ENCODE data around the gene ZMYM5.
"Not testable (repeated sequence)": the region's sequence is repeated elsewhere in the genome, so short reads cannot be mapped to it uniquely, and the experiment has no call there.

Gene ZMYM5

GRCh38 chr13:19863323-19864023, at the start of gene ZMYM5:
Gene ZMYM5 (minus strand): TSS chr13:19863649. CDS start chr13:19852180, 11,469 bp downstream.
- DNase-seq: peak; percentile 98

- no peak for DNase-seq
Observed at GRCh38 chr13:19910336-19911072, 47.1 kb upstream of the ZMYM5 start.

DNA sequence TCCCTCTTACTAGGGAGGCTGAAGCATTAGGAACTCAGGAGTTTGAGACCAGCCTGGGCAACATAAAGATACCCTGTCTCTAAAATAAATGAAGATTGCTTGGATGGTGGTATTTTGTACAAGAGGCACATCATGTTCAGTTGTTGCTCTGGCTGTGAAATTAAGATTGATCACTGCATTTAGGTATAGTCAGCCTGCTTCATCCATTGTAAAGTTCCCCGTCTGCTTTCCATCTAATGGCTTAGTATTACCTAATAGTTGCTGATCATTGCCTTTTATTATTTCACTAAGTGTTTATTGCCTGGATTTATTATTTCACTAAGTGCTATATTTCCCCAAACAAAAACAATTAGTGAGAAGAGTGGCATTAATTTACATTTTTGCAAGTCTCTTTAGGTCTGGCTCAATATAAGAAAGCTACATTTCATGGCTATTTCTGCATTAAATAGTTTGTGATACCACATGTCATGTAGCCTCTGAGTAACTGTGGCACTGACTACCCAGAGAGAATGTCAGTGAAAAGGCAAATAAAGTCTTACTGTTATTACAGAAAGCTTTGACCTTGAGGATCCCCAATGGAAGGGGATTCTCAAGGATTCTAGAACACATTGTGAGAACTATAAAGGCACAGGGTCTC, 45.0 kb upstream of the ZMYM5 start:
- DNase-seq: no peak

GRCh38 chr13:19905487-19906195, 42.2 kb upstream of the ZMYM5 start:
- not testable (repeated sequence) for DNase-seq

GRCh38 chr13:19890030-19890429, 26.6 kb upstream of the ZMYM5 start:
- no peak for DNase-seq

- DNase-seq: peak; percentile 5
Observed at GRCh38 chr13:19888799-19889198, 25.4 kb upstream of the ZMYM5 start.

- DNase-seq: no peak
Observed at GRCh38 chr13:19882231-19882630, 18.8 kb upstream of the ZMYM5 start.

GRCh38 chr13:19881641-19882040, 18.2 kb upstream of the ZMYM5 start:
- DNase-seq: no peak

DNA sequence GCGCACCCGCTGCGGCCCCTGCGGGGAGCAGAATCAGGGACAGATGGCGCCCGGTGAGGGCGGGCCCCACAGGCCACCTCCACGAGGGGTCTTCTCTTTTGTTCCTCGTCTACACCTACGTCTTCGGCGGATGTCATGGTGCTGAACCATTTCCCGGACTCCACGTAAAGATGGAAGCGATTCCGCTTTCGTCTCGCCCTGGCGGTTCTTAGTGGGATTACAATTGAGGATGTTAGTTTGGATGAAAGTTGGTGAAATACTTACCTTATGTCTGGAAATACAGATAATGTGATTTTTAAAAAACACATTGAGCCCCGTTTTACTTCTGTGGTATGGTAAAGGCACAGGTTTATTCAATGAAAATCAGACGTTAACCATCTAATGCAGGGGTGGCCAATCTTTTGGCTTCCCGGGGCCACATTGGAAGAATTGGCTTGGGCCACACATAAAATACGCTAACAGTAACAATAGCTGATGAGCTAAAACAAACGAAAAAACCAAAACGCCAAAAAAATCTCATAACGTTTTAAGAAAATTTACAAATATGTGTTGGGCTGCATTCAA, 1.4 kb upstream of the ZMYM5 start:
- DNase-seq: peak; percentile 72

DNA sequence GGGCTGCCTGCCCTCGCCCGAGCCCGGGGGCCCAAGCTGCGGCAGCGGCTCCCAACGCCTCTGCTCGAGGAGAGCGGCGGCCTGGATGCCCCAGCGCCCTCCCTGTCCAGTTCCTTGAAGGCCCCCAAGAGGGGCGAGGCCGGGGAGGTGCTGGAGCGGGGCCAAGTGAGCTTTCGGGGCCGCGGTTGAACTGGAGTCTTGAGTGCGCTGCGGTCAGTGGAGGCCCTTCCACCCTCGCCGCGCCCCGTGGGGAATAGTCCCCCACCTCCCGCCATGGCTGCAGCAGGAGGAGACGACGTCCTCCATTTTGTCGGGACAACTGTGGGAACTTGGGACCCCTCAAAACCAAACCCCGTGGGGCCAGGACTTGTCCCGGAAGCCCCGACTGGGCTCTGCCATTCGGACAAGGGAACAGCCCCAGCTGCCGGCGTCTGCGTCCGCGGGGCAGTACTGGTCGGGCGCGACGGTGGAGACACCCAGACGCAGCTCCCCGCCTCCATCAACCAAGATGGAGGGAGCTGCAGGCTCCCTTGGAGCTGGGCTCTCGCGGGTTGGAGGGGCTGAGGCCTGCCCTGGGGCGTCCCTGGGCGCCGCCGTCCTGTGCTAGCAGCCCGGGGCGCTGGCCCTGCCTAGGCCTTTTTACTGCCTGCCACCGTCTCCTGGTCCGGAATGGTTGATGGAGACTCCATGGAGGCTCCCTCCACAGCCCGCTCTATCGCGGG, 736 bp upstream of the ZMYM5 start:
- DNase-seq: peak; percentile 78

DNA sequence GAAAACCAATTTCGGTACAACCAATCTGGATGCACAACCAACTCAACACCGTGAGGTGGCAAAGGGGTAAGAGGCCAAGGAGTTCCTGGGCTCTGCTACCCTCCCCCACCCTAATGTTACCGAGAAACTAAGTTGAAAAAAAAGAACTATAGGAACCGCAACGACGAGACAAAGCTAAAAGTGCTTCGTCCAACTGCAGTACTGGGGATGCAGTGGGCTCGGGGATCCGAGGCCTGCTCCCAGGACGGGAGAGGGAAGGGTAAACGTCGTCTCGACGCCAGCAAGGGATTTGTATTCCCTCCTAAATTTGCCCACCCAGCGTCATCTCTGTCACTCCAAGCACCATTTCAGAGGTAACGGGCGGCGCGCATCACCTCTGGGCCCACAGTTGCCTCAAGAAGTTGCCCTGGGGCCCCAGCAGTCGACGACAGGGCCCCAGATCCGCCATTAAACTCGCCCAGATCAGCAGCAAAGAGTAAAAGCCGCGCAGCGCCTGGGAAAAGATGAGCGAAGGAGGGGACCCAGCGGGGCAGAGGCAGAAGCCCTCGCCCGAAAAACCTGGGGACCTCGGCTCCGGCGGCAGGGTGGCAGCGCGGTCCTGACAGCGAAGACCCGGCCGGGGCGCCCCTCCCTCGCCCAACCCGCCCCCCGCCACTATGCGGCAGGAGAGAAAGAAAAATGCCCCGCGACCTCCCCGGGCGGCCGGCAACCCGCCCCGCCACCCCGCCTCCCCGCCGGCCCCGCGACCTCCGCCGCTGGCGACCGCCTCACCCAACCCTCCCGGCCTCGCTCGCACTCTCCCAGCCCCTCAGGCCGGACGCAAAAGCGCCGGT, 752 bp downstream of the ZMYM5 start:
- DNase-seq: peak; percentile 48

- DNase-seq: no peak
Observed at GRCh38 chr13:19861762-19862161, 1.7 kb downstream of the ZMYM5 start.

- DNase-seq: peak; percentile 53
Observed at GRCh38 chr13:19860884-19861655, 2.4 kb downstream of the ZMYM5 start.

DNA sequence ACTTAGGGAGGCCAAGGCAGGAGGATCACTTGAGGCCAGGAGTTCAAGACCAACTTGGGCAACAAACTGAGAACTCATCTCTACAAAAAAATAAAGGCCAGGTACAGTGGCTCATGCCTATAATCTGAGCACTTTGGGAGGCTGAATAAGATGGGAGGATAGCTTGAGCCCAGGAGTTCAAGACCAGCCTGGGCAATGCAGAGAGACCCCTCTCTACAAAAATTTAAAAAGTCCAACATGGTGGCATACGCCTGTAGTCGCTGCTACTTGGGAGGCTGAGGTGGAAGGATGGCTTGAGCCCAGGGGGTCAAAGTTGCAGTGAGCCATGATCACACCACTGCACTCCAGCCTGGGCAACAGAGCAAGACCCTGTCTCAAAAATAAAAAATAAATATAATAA, 5.8 kb downstream of the ZMYM5 start:
- not testable (repeated sequence) for DNase-seq

GRCh38 chr13:19852766-19853165, 10.7 kb downstream of the ZMYM5 start:
- DNase-seq: no peak

DNA sequence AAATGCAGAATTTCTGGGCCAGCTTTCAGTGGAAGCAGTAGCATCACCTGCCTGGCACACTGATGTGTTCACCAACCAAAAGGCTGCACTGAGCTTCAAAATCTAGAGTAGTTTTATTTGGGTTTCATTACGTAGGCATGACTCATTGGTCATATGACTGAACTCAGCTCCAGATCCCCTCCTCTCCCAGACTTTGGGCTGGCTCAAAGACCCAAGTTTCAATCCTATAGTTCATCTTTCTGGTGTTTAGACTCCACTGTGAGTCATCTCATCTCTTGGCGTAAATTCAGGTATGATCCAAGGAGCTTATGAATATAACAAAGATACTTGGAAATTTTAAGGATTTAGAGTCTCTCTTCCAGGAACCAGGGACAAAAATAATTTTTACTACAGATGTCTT, 17.7 kb downstream of the ZMYM5 start:
- DNase-seq: peak; percentile 54

DNA sequence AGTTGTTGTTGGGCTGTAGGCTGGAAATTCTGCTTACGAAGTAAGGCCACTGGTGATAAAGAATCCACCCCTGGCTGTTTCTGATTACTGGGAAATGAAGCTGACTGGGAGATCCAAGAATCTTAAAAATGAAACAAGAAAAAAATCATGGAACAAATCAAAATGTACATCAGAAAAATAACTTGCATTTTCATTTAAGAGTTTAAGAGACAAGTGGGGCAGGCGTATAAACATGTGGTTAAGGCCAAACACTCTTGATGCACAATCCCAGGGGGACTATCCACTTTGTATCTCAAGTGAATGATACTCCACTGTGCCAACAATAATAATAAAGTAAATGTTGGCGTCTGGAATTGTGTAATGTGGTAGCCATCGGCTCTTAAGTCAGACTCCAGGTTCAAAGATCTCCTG, 24.6 kb downstream of the ZMYM5 start:
- DNase-seq: no peak

GRCh38 chr13:19836472-19836871, 27.0 kb downstream of the ZMYM5 start:
- no peak for DNase-seq

DNA sequence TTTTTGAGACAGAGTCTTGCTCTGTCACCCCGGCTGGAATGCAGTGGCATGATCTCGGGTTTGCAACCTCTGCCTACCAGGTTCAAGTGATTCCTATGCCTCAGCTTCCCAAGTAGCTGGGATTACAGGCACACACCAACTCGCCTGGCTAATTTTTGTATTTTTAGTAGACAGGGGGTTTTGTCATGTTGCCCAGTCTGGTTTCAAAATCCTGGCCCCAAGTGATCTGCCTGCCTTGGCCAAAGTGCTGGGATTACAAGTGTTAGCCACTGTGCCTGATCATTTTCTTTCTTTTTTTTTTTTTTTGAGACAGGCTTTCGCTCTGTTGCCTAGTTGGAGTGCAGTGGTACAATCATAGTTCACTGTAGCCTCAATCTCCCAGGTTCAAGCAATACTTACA, 28.7 kb downstream of the ZMYM5 start:
- DNase-seq: no peak

- no peak for DNase-seq
Observed at GRCh38 chr13:19822673-19823072, 40.8 kb downstream of the ZMYM5 start.

Data from MV-4-11 (cell line).